HEK293 (cell line): ENCODE data around the gene PHF3.

Experiments
- ATF2 ChIP-seq: fragments of 450-650 bp; formaldehyde crosslinking; IDR thresholded peaks from 2 replicates; pipeline ENCODE4 v1.5.1; 2016; ENCODE audit warnings: missing biosample characterization, missing genetic modification characterization, low read depth
- BCL11B ChIP-seq: fragments of 450-650 bp; formaldehyde crosslinking; IDR thresholded peaks from 2 replicates; pipeline ENCODE4 v1.5.1; 2016; ENCODE audit warnings: low read depth, missing biosample characterization, missing genetic modification characterization
- EGR2 ChIP-seq: fragments of 450-650 bp; formaldehyde crosslinking; IDR thresholded peaks from 2 replicates; pipeline ENCODE4 v1.5.1; 2016; ENCODE audit warnings: low read depth, missing biosample characterization, missing genetic modification characterization
- GLI2 ChIP-seq: fragments of 450-650 bp; formaldehyde crosslinking; IDR thresholded peaks from 2 replicates; pipeline ENCODE4; 2017; ENCODE audit warnings: missing biosample characterization, missing genetic modification characterization, low read depth, borderline replicate concordance
- HIC1 ChIP-seq: fragments of 450-650 bp; formaldehyde crosslinking; IDR thresholded peaks from 2 replicates; pipeline ENCODE4 v1.5.1; 2016; ENCODE audit warnings: missing biosample characterization, missing genetic modification characterization
- KLF17 ChIP-seq: fragments of 450-650 bp; formaldehyde crosslinking; IDR thresholded peaks from 2 replicates; pipeline ENCODE4 v1.5.1; 2016; ENCODE audit warnings: missing biosample characterization, missing genetic modification characterization
- MEIS1 ChIP-seq: sonication (generic); formaldehyde crosslinking; IDR thresholded peaks from 2 replicates; pipeline ENCODE4 v1.8.1; 2022; ENCODE audit warnings: missing genetic modification reagents, mild to moderate bottlenecking, borderline replicate concordance
- SALL2 ChIP-seq: fragments of 450-650 bp; formaldehyde crosslinking; IDR thresholded peaks from 2 replicates; pipeline ENCODE4 v1.5.0; 2017; ENCODE audit warnings: missing biosample characterization, mild to moderate bottlenecking, missing genetic modification characterization, borderline replicate concordance
- SP7 ChIP-seq: fragments of 450-650 bp; formaldehyde crosslinking; IDR thresholded peaks from 2 replicates; pipeline ENCODE4 v1.5.1; 2016; ENCODE audit warnings: missing biosample characterization, missing genetic modification characterization
- TRIM28 ChIP-seq: IDR thresholded peaks from 2 replicates; pipeline ENCODE4 v1.6.1; 2011; ENCODE audit warnings: low read length, control low read depth, borderline replicate concordance
- ZBTB20 ChIP-seq: fragments of 450-650 bp; formaldehyde crosslinking; IDR thresholded peaks from 2 replicates; pipeline ENCODE4 v1.5.1; 2016; ENCODE audit warnings: missing biosample characterization, missing genetic modification characterization
- ZBTB21 ChIP-seq: fragments of 450-650 bp; formaldehyde crosslinking; IDR thresholded peaks from 2 replicates; pipeline ENCODE4 v1.5.1; 2017; ENCODE audit warnings: missing biosample characterization, missing genetic modification characterization
- ZBTB26 ChIP-seq: fragments of 450-650 bp; formaldehyde crosslinking; optimal IDR thresholded peaks from 2 replicates; pipeline ENCODE3; 2016; ENCODE audit warnings: missing biosample characterization, mild to moderate bottlenecking, missing genetic modification characterization
- ZBTB7A ChIP-seq: fragments of 450-650 bp; formaldehyde crosslinking; IDR thresholded peaks from 2 replicates; pipeline ENCODE4 v1.5.1; 2016; ENCODE audit warnings: low read depth, missing biosample characterization, missing genetic modification characterization
- ZFP37 ChIP-seq: fragments of 450-650 bp; formaldehyde crosslinking; IDR thresholded peaks from 2 replicates; pipeline ENCODE4 v1.5.1; 2016; ENCODE audit warnings: missing biosample characterization, missing genetic modification characterization
- ZFP69B ChIP-seq: fragments of 450-650 bp; formaldehyde crosslinking; IDR thresholded peaks from 2 replicates; pipeline ENCODE4 v1.5.1; 2016; ENCODE audit warnings: missing biosample characterization, missing genetic modification characterization
- ZNF10 ChIP-seq: fragments of 450-650 bp; formaldehyde crosslinking; IDR thresholded peaks from 2 replicates; pipeline ENCODE4 v1.5.1; 2017; ENCODE audit warnings: missing biosample characterization, missing genetic modification characterization
- ZNF16 ChIP-seq: fragments of 450-650 bp; formaldehyde crosslinking; IDR thresholded peaks from 2 replicates; pipeline ENCODE4 v1.5.1; 2016; ENCODE audit warnings: low read depth, missing biosample characterization, missing genetic modification characterization
- ZNF184 ChIP-seq: fragments of 450-650 bp; IDR thresholded peaks from 2 replicates; pipeline ENCODE4 v1.5.1; 2018; ENCODE audit warnings: missing biosample characterization, mild to moderate bottlenecking, missing genetic modification characterization
- ZNF211 ChIP-seq: fragments of 450-650 bp; formaldehyde crosslinking; IDR thresholded peaks from 2 replicates; pipeline ENCODE4 v1.5.1; 2016; ENCODE audit warnings: low read depth, missing biosample characterization, missing genetic modification characterization
- ZNF214 ChIP-seq: fragments of 450-650 bp; formaldehyde crosslinking; IDR thresholded peaks from 2 replicates; pipeline ENCODE4 v1.5.1; 2017; ENCODE audit warnings: missing biosample characterization, mild to moderate bottlenecking, missing genetic modification characterization, borderline replicate concordance
- ZNF274 ChIP-seq, 2 experiments: fragments of 200-500 bp in 1 of 2; fragments of 450-650 bp in 1 of 2; sonication (Bioruptor generic) in 1 of 2; formaldehyde crosslinking in 1 of 2; IDR thresholded peaks; 2 replicates each; pipeline versions ENCODE4 v1.5.1 to v1.6.1; 2014 to 2016; ENCODE audit warnings: borderline replicate concordance in 1 of 2, inconsistent platforms in 1 of 2, low read length in 1 of 2, missing biosample characterization in 1 of 2, missing genetic modification characterization in 1 of 2
- ZNF302 ChIP-seq: fragments of 450-650 bp; formaldehyde crosslinking; IDR thresholded peaks from 2 replicates; pipeline ENCODE4 v1.5.1; 2016; ENCODE audit warnings: missing biosample characterization, missing genetic modification characterization, low read depth
- ZNF354C ChIP-seq: fragments of 450-650 bp; formaldehyde crosslinking; IDR thresholded peaks from 2 replicates; pipeline ENCODE4 v1.5.1; 2016; ENCODE audit warnings: missing biosample characterization, missing genetic modification characterization, low read depth, borderline replicate concordance
- ZNF366 ChIP-seq: fragments of 450-650 bp; formaldehyde crosslinking; conservative IDR thresholded peaks from 2 replicates; pipeline ENCODE4 v1.5.1; 2016; ENCODE audit warnings: missing biosample characterization, missing genetic modification characterization
- ZNF391 ChIP-seq: fragments of 450-650 bp; formaldehyde crosslinking; IDR thresholded peaks from 2 replicates; pipeline ENCODE4 v1.5.1; 2016; ENCODE audit warnings: low read depth, missing biosample characterization, missing genetic modification characterization, borderline replicate concordance
- ZNF501 ChIP-seq: fragments of 450-650 bp; formaldehyde crosslinking; IDR thresholded peaks from 2 replicates; pipeline ENCODE4 v1.5.1; 2016; ENCODE audit warnings: missing biosample characterization, missing genetic modification characterization
- ZNF521 ChIP-seq: fragments of 450-650 bp; formaldehyde crosslinking; IDR thresholded peaks from 2 replicates; pipeline ENCODE4 v1.5.1; 2017; ENCODE audit warnings: missing biosample characterization, mild to moderate bottlenecking, missing genetic modification characterization
- ZNF529 ChIP-seq: fragments of 450-650 bp; formaldehyde crosslinking; IDR thresholded peaks from 2 replicates; pipeline ENCODE4 v1.5.1; 2017; ENCODE audit warnings: missing genetic modification characterization, missing biosample characterization; ENCODE audit not compliant: insufficient replicate concordance
- ZNF626 ChIP-seq: fragments of 450-650 bp; sonication (Bioruptor Pico); formaldehyde crosslinking; IDR thresholded peaks from 2 replicates; pipeline ENCODE4 v1.5.1; 2018; ENCODE audit warnings: missing biosample characterization, missing genetic modification characterization, inconsistent platforms
- ZNF701 ChIP-seq: fragments of 450-650 bp; formaldehyde crosslinking; IDR thresholded peaks from 2 replicates; pipeline ENCODE4 v1.5.1; 2016; ENCODE audit warnings: missing biosample characterization, missing genetic modification characterization
- ZNF76 ChIP-seq: fragments of 450-650 bp; formaldehyde crosslinking; IDR thresholded peaks from 2 replicates; pipeline ENCODE4; 2016; ENCODE audit warnings: low read depth, missing biosample characterization, missing genetic modification characterization, borderline replicate concordance
- ZSCAN16 ChIP-seq: fragments of 450-650 bp; formaldehyde crosslinking; IDR thresholded peaks from 2 replicates; pipeline ENCODE4 v1.5.1; 2016; ENCODE audit warnings: missing biosample characterization, missing genetic modification characterization

Gene PHF3

GRCh38 chr6:63635588-63636517 is at the start of gene PHF3 (continued):
- TF ChIP-seq ZNF354C (tag by site-specific recombination), result no peak
- no peak for TF ChIP-seq ZNF391 (tag by site-specific recombination)
- peak; percentile 24; the same call in 1 of the 2 replicates for TF ChIP-seq ZNF10 (tag by site-specific recombination)
- no peak; the same call in 1 of the 2 replicates for TF ChIP-seq BCL11B (tag by site-specific recombination)
- no peak for TF ChIP-seq ZNF211 (tag by site-specific recombination)
- no peak for TF ChIP-seq TRIM28
- no peak for TF ChIP-seq ZNF16 (tag by site-specific recombination)
- no peak; the same call in 1 of the 2 replicates for TF ChIP-seq ZNF302 (tag by site-specific recombination)
- peak; percentile 69 for TF ChIP-seq ZBTB7A (tag by site-specific recombination)
- peak; percentile 80 for TF ChIP-seq KLF17
- TF ChIP-seq MEIS1, result no peak; the same call in 1 of the 2 replicates
- no peak for TF ChIP-seq ZNF214 (tag by site-specific recombination)
- TF ChIP-seq ZNF501 (tag by site-specific recombination), result peak; percentile 97
- peak; percentile 65; the same call in 1 of the 2 replicates for TF ChIP-seq ZFP69B (tag by site-specific recombination)
- no peak for TF ChIP-seq ZNF184
- TF ChIP-seq ZBTB26 (tag by site-specific recombination), result peak; percentile 99
- peak; percentile 93 for TF ChIP-seq ZFP37
- no peak for TF ChIP-seq SALL2 (tag by site-specific recombination)
- no peak for TF ChIP-seq ZNF626 (tag by site-specific recombination)
- no peak for TF ChIP-seq ATF2 (tag by site-specific recombination)
- no peak; the same call in 1 of the 2 replicates for TF ChIP-seq ZNF366 (tag by site-specific recombination)
- peak; percentile 79 for TF ChIP-seq SP7
- TF ChIP-seq ZNF529 (tag by site-specific recombination), result peak; percentile 10
- TF ChIP-seq ZNF274 (IDR thresholded peaks at IDR 0.05; ENCODE audit: low read length), result no peak
- TF ChIP-seq ZNF274 (tag by site-specific recombination; IDR thresholded peaks at IDR 0.05; ENCODE audit: borderline replicate concordance), result no peak
- peak; percentile 79 for TF ChIP-seq ZBTB20 (tag by site-specific recombination)
- peak; percentile 62 for TF ChIP-seq EGR2 (tag by site-specific recombination)
- peak; percentile 89 for TF ChIP-seq HIC1 (tag by site-specific recombination)
- TF ChIP-seq ZNF701 (tag by site-specific recombination), result no peak
- no peak; the same call in 1 of the 2 replicates for TF ChIP-seq GLI2 (tag by site-specific recombination)
- peak; percentile 49; the same call in 1 of the 2 replicates for TF ChIP-seq ZSCAN16 (tag by site-specific recombination)
- TF ChIP-seq ZNF76, result peak; percentile 71
- peak; percentile 55; the same call in 1 of the 2 replicates for TF ChIP-seq ZBTB21 (tag by site-specific recombination)
- no peak for TF ChIP-seq ZNF521 (tag by site-specific recombination)
